ENCODE results near the gene ECE1.
A peak's percentile ranks its signal among the peaks of the same experiment; 100 is the strongest.

The ECE1 gene

DNA sequence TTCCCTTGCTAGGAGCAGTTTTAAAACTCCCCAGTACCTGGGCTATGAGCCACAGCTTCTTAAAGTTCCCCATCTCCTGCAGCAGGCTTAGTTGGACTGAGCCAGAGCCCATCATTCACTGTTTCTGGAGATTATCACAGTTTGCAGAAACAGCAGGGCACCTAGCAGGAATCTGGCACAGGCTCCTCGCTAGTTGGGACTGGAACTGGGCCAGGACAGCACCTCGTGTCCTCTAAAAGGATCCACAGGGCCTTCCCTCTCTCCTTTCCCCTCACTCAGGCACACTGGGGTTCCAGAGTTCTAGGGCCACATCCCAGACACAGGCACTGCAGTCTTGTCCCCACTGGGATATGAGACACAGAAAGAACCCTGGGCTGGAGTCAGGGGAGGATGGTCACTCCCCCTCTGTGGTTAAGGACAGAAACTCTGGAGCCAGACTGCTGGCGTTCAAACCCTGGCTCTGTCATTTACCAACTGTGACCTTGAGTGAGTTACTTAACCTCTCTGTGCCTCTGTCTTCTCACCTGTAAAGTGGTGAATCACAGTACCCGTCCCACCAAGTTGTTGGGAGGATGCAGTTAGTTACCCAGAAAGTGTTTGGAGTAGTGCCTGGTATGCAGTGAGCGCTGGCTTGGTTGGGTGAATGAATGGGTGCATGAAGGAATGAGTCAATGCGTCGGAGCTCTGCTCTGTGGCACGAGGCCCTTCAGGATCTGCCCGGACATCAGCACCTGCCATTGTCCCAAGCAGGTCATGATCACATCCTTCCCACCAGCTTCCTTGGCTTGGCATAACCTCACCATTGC lies 18.8 kb upstream of the ECE1 start:
- no peak for DNase-seq (ENCODE audit: low read depth in 2 of 2)

GRCh38 chr1:21308330-21308729 lies 18.1 kb upstream of the ECE1 start:
- no peak for DNase-seq (ENCODE audit: low read depth in 2 of 2)

DNA sequence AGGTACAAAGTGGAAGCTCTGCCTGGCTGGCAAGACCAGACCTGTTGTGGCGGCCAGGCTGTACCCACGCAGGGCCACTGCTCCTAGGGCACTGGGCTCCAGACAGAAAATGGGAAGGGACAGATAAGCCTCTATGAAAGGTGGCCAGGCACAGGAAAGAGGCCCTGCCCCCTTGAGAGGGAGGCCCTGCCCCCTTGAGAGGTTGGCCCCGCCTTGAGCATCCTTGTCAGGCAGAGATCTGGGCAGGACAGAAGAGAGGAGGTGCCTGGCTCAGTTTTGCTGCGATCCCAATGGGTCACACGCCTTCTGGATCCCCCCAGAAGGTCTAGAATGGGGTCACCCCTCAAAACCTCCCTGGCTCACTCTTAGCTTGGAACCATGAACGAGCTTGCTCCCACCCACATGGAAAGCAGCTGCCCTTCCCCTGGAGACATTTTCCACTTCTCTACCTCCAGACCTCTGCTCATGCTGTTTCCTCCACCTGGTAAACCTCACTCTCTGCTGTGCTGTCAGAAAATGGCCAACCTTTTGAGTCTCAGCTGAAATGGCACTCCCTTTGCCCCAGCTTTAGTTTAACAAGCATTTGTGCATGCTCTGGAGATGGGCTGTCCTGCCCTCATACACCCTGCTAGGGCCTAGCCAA lies 17.5 kb upstream of the ECE1 start:
- DNase-seq (ENCODE audit: low read depth in 2 of 2): no peak

DNA sequence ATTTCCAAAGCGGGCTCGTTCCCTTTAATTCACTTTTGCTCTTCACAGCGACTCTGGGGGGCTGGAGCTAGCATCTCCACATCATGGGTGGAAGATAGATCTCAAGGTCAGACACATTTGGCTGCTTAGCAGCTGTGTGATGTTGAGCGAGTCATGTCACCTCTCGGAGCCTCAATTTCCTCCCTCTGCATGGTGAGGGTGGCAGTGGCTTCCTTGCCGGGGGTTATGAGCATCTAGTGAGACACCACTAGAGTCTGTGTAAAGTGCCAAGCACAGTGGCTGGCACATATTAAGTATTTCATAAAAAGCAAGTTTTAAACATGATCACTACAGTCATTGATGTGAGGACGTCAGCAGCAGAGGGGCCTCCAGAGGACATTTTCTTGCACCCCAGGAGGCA lies 16.9 kb upstream of the ECE1 start:
- no peak for DNase-seq (ENCODE audit: low read depth in 2 of 2)

DNA sequence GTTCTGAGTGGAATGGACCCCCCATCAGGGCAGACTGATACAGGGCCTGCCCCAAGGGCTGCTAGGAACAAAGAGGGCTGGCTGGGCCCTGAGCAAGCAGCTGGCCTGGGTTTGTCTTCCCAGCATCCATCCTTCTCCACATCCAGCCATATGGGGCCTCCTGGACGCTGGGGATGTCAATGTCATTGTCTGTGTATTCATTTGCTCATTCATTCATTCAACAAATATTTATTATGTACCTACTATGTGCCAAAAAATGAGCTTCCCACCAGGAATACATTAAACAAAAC lies 15.6 kb upstream of the ECE1 start:
- no peak for DNase-seq (ENCODE audit: low read depth in 2 of 2)

GRCh38 chr1:21305155-21305899 lies 15.1 kb upstream of the ECE1 start:
- no peak for DNase-seq (ENCODE audit: low read depth in 2 of 2)

DNA sequence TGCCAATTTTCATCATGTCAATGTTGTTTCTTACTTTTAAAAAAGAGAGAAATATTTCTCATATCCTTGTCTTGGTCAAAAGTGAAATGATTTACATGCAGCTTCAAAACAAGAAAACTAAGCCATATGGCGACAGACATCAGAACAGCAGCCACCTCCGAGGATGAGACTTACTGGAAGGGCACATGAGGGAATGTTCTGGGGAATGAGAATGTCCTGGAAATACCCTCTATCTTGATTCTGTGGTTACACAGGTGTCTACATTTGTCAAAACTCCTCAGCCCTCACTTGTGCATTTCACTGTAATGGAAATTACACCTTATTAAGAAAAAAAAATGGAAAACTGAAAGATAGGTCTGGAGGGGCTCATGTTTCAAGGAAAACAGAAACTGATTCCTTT lies 14.2 kb upstream of the ECE1 start:
- no peak for DNase-seq (ENCODE audit: low read depth in 2 of 2)

DNA sequence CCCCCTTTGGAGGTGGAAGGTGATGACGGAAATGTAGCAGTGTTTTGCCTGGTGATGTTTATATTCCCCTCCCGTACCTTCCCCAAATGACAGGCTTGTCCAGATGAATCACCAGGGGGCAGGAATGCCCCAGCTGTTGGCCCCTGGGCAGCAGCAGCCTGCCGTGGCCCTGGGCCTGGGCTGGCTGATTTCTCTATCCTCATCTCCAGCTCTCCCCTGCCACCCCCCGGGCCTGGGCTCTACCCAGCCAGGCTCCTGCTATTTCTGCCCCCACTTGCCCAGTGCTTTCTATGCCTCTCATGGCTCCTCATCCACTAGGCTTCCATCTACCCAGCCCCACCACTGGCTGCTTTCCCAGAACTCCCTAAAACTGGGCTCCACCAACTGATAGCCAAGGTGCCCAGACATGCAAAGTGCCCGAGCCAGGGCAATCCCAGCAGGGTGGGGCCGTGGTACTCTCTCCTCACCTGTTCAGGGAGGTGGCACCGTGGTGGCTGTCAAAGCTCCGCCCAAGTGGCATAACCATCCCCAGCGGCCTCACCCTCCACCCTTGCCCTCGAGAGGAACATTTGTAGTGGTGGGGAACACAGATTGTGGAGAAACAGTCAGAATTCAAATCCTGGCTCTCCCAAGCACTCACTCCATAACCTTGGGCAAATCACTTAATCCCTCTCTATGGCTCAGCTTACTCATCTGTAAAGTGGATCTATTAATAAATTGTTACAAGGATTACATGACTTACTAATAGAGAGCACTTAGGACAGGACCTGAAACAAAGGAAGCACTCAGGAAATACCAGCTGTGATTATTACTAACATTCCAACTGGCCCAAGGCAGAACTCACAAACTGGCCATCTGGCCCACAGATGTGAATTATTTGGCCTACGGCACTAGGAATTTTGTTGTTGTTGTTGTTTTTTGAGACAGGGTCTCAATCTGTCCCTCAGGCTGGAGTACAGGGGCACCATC lies 12.8 kb upstream of the ECE1 start:
- DNase-seq (ENCODE audit: low read depth in 2 of 2): no peak

DNA sequence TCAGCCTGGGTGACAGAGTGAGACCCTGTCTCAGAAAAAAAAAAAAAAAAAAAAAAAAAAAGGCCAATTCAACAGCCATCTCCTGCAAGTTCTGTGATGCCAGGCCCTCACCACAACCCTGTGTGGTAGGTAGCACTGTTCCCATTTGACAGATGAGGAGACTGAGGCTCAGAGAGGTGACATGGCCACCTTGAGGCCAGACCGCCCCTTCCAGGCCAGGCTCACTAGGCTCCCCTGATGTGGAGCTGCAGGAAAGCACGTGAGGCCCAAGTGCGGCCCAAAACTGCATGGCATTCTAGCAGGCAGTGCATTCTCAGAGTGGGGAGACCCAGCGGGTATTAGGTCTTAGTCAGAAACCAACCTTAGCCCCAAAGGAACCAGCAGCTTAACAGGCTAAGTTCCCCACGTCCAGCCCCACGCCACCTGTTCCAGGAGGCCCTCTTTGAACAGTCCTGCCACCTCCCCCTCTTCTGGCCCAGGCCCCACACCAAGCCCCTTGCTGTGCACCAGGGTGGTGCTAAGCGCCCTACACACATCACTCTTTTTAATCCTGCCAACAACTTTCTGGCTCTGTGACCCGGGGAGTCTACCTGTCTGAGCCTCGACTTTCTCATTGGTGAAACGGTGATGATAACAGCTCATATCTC lies 11.7 kb upstream of the ECE1 start:
- DNase-seq (ENCODE audit: low read depth in 2 of 2): no peak

DNA sequence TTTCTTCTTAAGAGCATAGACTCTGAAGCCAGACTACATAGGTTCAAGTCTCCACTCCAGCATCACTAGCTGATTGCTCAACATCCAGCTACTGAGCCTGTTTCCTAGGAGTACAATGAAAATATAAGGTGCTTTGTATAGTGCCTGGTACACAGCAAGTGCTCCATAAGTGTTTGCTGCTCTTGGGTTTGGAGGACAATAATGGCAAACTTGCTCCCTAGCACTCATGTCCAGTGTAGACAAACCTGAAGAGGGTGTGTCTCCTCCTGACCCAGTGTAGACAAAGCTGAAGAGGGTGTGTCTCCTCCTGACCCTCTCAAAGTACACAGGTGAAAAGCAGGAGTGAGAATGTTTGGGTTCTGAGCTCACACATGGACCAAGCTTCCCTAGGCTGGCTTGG lies 10.5 kb upstream of the ECE1 start:
- DNase-seq (ENCODE audit: low read depth in 2 of 2): no peak

- DNase-seq (ENCODE audit: low read depth in 2 of 2): no peak
Observed at GRCh38 chr1:21299780-21300395, 9.6 kb upstream of the ECE1 start.

- DNase-seq (ENCODE audit: low read depth in 2 of 2): no peak
Observed at GRCh38 chr1:21298981-21299391, 8.7 kb upstream of the ECE1 start.

GRCh38 chr1:21297975-21298374 lies 7.7 kb upstream of the ECE1 start:
- no peak for DNase-seq (ENCODE audit: low read depth in 2 of 2)

GRCh38 chr1:21296509-21297354 lies 6.5 kb upstream of the ECE1 start:
- DNase-seq (ENCODE audit: low read depth in 2 of 2): no peak

GRCh38 chr1:21295545-21295944 lies 5.3 kb upstream of the ECE1 start:
- DNase-seq (ENCODE audit: low read depth in 2 of 2): no peak

DNA sequence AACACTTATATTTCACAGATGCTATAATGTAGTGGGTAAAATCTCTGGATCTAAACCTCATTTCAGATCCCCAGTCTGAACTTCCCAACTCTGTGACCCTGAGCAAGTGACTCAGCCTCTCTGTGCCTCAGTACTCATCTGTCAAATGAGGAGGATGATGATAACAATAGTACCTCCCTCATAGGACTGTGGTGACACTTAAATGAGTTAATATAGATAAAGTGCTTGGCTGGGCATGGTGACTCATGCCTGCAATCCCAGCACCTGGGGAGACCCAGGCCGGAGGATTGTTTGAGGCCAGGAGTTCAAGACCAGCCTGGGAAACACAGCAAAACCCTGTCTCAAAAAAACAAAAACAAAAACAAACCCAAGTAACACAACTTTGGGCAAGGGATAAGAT lies 4.7 kb upstream of the ECE1 start:
- peak; percentile 38 to 43 for DNase-seq (ENCODE audit: low read depth in 2 of 2)

GRCh38 chr1:21294266-21294989 lies 4.2 kb upstream of the ECE1 start:
- DNase-seq (ENCODE audit: low read depth in 2 of 2): peak; percentile 73 to 75

DNA sequence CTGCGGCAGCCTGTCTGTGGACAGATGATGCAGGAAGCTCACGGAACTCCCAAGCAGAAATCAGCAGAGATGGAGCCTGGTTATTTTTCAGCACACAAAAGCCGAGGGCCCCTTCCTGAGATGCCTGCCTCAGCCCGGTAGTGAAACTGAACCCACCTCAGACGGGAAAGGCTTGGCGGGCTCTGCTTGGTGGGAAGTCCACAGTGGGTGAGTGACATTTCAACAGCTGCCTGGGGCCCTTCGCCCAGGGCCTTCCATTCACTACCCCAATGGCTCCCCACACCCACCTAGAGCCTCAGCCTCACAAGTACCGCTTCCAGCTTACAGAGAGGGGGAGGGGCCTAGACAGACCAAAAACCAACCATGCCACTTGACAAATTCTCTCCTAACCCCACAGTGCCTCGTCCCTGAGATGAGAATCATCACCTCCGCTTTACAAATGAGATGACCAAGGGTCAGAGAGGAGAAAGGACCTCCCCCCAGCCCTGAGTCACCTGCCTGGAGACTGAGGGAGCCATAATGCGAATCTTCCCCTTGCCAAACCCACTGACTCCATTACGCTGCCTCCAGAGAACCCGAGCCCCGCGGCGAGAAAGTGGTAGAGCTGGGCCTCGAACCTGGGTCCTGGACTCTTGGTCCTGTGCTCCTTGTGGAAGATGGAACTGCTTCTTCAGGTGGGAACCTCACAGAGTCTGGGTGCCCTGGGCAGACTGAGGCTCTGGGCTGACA lies 3.4 kb upstream of the ECE1 start:
- DNase-seq (ENCODE audit: low read depth in 2 of 2): peak; percentile 62 to 74
